Stimulated activated CD8-positive, alpha-beta memory T cell treated with anti-CD3 and anti-CD28 coated beads, Interleukin-7, amount 100 ng/mL, for 24 hours (primary cell): ENCODE measurements around the gene DPH7.
"Not testable (repeated sequence)": the region's sequence is repeated elsewhere in the genome, so short reads cannot be mapped to it uniquely, and the experiment has no call there.

ENCODE experiments used
- DNase-seq: peaks from one replicate; pipeline ENCODE4 v3.0.0-alpha.2; 2020; ENCODE audit warnings: low read depth

The DPH7 gene

GRCh38 chr9:137545123-137545522 is 33.6 kb downstream of the DPH7 start:
- no peak for DNase-seq

- no peak for DNase-seq
These were observed 34.5 kb downstream of the DPH7 start for GRCh38 chr9:137544176-137544760.

- DNase-seq = no peak
These were observed 35.3 kb downstream of the DPH7 start for GRCh38 chr9:137543237-137543963.

- no peak for DNase-seq
These were observed 36.2 kb downstream of the DPH7 start for GRCh38 chr9:137542486-137542885.

GRCh38 chr9:137540536-137540935 is 38.2 kb downstream of the DPH7 start:
- DNase-seq = no peak

- DNase-seq = no peak
These were observed 40.7 kb downstream of the DPH7 start for GRCh38 chr9:137538058-137538457.

GRCh38 chr9:137536594-137537131 is 42.1 kb downstream of the DPH7 start:
- not testable (repeated sequence) for DNase-seq

- no peak for DNase-seq
These were observed 43.7 kb downstream of the DPH7 start for GRCh38 chr9:137535120-137535428.

GRCh38 chr9:137534256-137535119 is 44.2 kb downstream of the DPH7 start:
- no peak for DNase-seq

- DNase-seq = not testable (repeated sequence)
These were observed 45.7 kb downstream of the DPH7 start for GRCh38 chr9:137532891-137533468.

GRCh38 chr9:137531099-137531765 is 47.5 kb downstream of the DPH7 start:
- no peak for DNase-seq

- no peak for DNase-seq
These were observed 48.4 kb downstream of the DPH7 start for GRCh38 chr9:137530331-137530730.

- no peak for DNase-seq
These were observed 53.8 kb downstream of the DPH7 start for GRCh38 chr9:137524981-137525317.

GRCh38 chr9:137524161-137524980 is 54.4 kb downstream of the DPH7 start:
- no peak for DNase-seq

GRCh38 chr9:137522746-137523455 is 55.8 kb downstream of the DPH7 start:
- no peak for DNase-seq

GRCh38 chr9:137521405-137521985 is 57.2 kb downstream of the DPH7 start:
- DNase-seq = no peak

GRCh38 chr9:137520614-137521404 is 57.9 kb downstream of the DPH7 start:
- no peak for DNase-seq

- no peak for DNase-seq
These were observed 59.2 kb downstream of the DPH7 start for GRCh38 chr9:137519553-137519952.
